Measurements from ENCODE around the gene PPP2R5E.

DNA sequence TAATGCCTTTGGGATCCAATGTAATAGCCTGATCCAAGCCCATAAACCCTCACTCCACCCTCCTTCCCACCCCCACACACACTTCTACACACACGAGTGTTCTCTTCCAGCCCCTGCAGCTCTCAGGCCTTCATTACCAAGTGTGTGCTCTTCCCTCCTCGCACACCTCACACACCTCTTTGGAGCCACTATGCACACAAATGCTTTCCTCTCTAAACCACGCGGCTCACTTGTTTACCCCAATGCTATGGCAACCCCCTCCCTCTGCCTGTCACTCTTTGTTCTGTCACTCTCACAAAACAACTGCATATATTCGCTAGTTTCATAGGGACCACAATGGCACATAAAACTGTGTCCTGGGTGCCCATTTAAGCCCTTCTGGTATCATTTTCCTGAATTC lies 35.1 kb downstream of the PPP2R5E start:
- no peak for TF ChIP-seq EZH2 (IDR thresholded peaks at IDR 0.05; ENCODE audit: insufficient read depth, poor library complexity, severe bottlenecking)
- no peak for TF ChIP-seq EZH2phosphoT487 (IDR thresholded peaks at IDR 0.05; ENCODE audit: insufficient read depth, low read depth)

Measured in GM23248 (cell line).